DOHH2 (cell line): ENCODE results near the gene SESN2.

Source experiments
- H3F3A ChIP-seq: fragments of 200-600 bp; sonication (generic), shearing (Covaris generic); 2 replicates; pipeline ENCODE4 v1.6.0; 2016; ENCODE audit warnings: antibody characterized with exemption, mild to moderate bottlenecking; ENCODE audit not compliant: control insufficient read depth, insufficient read depth
- H3K27ac ChIP-seq: fragments of 200-600 bp; sonication (generic); 2 replicates; pipeline ENCODE4 v1.5.1; 2014; ENCODE audit warnings: low read depth, mild to moderate bottlenecking, low read length, moderate library complexity
- H3K27me3 ChIP-seq: fragments of 200-600 bp; sonication (generic); 2 replicates; pipeline ENCODE4 v1.6.1; 2014; ENCODE audit warnings: mild to moderate bottlenecking, low read length, mixed read lengths; ENCODE audit not compliant: control insufficient read depth
- H3K36me3 ChIP-seq: fragments of 200-600 bp; sonication (generic); 2 replicates; pipeline ENCODE4 v1.6.1; 2014; ENCODE audit warnings: mild to moderate bottlenecking, low read length, moderate library complexity, mixed read lengths; ENCODE audit not compliant: control insufficient read depth
- H3K4me1 ChIP-seq: fragments of 200-600 bp; sonication (generic); 2 replicates; pipeline ENCODE4 v1.6.1; 2014; ENCODE audit warnings: mild to moderate bottlenecking, low read length, mixed read lengths; ENCODE audit not compliant: control insufficient read depth
- H3K4me2 ChIP-seq: fragments of 200-600 bp; sonication (generic); 2 replicates; pipeline ENCODE4 v1.6.0; 2014; ENCODE audit warnings: mild to moderate bottlenecking, low read length, moderate library complexity
- H3K4me3 ChIP-seq: fragments of 200-600 bp; sonication (generic); 2 replicates; pipeline ENCODE4 v1.5.1; 2014; ENCODE audit warnings: mild to moderate bottlenecking, low read length, mixed read lengths
- H3K79me2 ChIP-seq: fragments of 200-600 bp; sonication (generic); 2 replicates; pipeline ENCODE4 v1.6.1; 2014; ENCODE audit warnings: mild to moderate bottlenecking, low read length, mixed read lengths; ENCODE audit not compliant: control insufficient read depth
- H3K9me2 ChIP-seq: fragments of 200-600 bp; sonication (generic); replicated peaks from 2 replicates; pipeline ENCODE4 v1.6.1; 2014; ENCODE audit warnings: mild to moderate bottlenecking, low read length, mixed read lengths; ENCODE audit not compliant: control insufficient read depth
- H3K9me3 ChIP-seq: fragments of 200-600 bp; sonication (generic); 2 replicates; pipeline ENCODE4 v1.6.1; 2014; ENCODE audit warnings: antibody characterized with exemption, low read length, mixed read lengths; ENCODE audit not compliant: control insufficient read depth, insufficient read depth
- H4K20me1 ChIP-seq: fragments of 200-600 bp; sonication (generic); 2 replicates; pipeline ENCODE4 v1.6.0; 2014; ENCODE audit warnings: low read depth, mild to moderate bottlenecking, antibody characterized with exemption, low read length, moderate library complexity; ENCODE audit not compliant: control insufficient read depth, insufficient read depth
- EZH2phosphoT487 ChIP-seq: fragments of 200-600 bp; sonication (generic); IDR thresholded peaks from 2 replicates; pipeline ENCODE4 v1.6.1; 2017; ENCODE audit warnings: borderline replicate concordance, mild to moderate bottlenecking, antibody characterized with exemption, low read length, moderate library complexity, mixed read lengths
- TF ChIP-seq, protein P1 (sequence below): fragments of 200-600 bp; sonication (generic); IDR thresholded peaks from one replicate; pipeline ENCODE4 v1.5.1; 2014; ENCODE audit warnings: antibody characterized with exemption, mild to moderate bottlenecking, low read depth, low read length; ENCODE audit not compliant: poor library complexity, severe bottlenecking

SESN2 gene

DNA sequence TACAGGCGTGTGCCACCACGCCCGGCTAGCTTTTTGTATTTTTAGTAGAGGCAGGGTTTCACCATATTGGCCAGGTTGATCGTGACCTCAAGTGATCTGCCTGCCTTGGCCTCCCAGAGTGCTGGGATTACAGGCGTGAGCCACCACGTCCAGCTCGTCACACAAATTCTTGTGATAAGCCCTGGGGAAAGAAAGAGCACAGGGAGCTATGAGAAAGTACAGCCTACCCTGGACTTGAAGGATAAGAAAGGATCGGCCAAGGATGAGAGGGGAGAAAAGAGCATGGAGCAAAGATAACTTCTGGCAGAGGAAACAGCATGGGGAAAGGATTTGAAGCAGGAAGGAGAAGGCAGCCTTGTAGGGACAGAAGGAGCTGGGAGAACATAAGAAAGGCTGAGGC lies 29.2 kb downstream of the SESN2 start:
- H4K20me1 ChIP-seq: no peaks in the 10 kb centered on the region
- H3F3A ChIP-seq: no peaks in the 10 kb centered on the region
- H3K79me2 ChIP-seq: no peaks in the 10 kb centered on the region
- H3K27ac ChIP-seq: no peak overlapping the region
- no peak overlapping the region for H3K4me3 ChIP-seq
- H3K4me2 ChIP-seq: no peak overlapping the region
- H3K36me3 ChIP-seq: no peaks in the 10 kb centered on the region
- H3K9me3 ChIP-seq: no peaks in the 10 kb centered on the region
- no peaks in the 10 kb centered on the region for H3K4me1 ChIP-seq
- 0 out of 2 replicates have a peak, but pooled peaks cover 3% of the 10 kb centered on the region for H3K27me3 ChIP-seq
- no peaks in the 10 kb centered on the region for H3K9me2 ChIP-seq
- TF ChIP-seq EZH2phosphoT487: no peak
- TF ChIP-seq, protein P1, sequence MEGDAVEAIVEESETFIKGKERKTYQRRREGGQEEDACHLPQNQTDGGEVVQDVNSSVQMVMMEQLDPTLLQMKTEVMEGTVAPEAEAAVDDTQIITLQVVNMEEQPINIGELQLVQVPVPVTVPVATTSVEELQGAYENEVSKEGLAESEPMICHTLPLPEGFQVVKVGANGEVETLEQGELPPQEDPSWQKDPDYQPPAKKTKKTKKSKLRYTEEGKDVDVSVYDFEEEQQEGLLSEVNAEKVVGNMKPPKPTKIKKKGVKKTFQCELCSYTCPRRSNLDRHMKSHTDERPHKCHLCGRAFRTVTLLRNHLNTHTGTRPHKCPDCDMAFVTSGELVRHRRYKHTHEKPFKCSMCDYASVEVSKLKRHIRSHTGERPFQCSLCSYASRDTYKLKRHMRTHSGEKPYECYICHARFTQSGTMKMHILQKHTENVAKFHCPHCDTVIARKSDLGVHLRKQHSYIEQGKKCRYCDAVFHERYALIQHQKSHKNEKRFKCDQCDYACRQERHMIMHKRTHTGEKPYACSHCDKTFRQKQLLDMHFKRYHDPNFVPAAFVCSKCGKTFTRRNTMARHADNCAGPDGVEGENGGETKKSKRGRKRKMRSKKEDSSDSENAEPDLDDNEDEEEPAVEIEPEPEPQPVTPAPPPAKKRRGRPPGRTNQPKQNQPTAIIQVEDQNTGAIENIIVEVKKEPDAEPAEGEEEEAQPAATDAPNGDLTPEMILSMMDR: no peak

DNA sequence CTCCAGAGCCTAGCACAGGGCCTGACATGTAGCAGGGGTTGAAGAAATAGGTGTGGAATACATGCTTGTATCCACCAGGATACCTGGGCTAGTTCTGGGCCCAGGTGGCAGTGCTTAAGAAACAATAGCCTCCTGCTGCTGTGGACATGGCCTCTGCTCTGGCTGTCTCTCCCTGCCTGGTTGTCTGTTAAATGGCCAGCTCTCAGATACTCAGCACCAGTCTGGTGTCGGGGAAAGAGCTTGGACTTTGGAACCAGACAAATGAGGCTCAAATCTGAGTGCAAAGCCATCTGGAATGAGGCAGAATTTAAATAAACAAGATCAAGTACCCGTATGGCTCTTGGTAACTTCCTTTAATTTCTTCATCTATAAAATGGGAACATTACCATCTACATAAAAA lies 31.5 kb downstream of the SESN2 start:
- Histone ChIP-seq H3K4me2 (no peak overlapping the region), H3K9me3 (no peaks in the 10 kb centered on the region; the same call in 1 of the 2 replicates), H3K36me3 (no peaks in the 10 kb centered on the region), H3K79me2 (no peaks in the 10 kb centered on the region), H3F3A (no peaks in the 10 kb centered on the region), H3K27ac (no peak overlapping the region), H3K4me1 (no peaks in the 10 kb centered on the region), H3K4me3 (no peak overlapping the region), H4K20me1 (no peaks in the 10 kb centered on the region), H3K9me2 (no peaks in the 10 kb centered on the region), H3K27me3 (peaks cover 3% of the 10 kb centered on the region; the same call in 1 of the 2 replicates)
- TF ChIP-seq, protein P1: no peak

DNA sequence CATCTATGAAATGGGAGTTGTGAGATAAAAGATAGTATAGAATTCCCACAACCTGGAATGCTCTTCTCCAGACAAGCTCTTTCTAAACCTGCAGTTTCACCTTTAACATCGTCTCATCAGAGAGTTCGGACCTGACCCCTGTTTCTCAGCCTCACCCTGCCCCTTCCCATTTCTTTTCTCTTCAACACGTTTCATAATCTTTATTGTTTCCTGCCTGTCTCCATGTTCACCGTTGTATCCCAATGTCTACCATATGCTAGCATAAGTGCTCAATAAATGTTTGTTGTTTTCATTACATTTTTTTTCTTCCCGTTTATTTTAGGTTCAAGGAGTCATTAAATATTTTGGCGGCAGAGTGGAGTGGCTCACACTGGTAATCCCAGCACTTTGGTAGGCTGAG lies 32.4 kb downstream of the SESN2 start:
- no peaks in the 10 kb centered on the region for H3F3A ChIP-seq
- H3K4me1 ChIP-seq: no peaks in the 10 kb centered on the region
- no peaks in the 10 kb centered on the region for H3K79me2 ChIP-seq
- H4K20me1 ChIP-seq: no peaks in the 10 kb centered on the region
- TF ChIP-seq, protein P1: no peak
- TF ChIP-seq EZH2phosphoT487: no peak
- H3K27ac ChIP-seq: no peak overlapping the region
- H3K9me2 ChIP-seq: no peaks in the 10 kb centered on the region
- no peaks in the 10 kb centered on the region for H3K36me3 ChIP-seq
- no peaks in the 10 kb centered on the region; the same call in 1 of the 2 replicates for H3K9me3 ChIP-seq
- H3K4me3 ChIP-seq: no peak overlapping the region
- peaks cover 12% of the 10 kb centered on the region; the same call in 1 of the 2 replicates for H3K27me3 ChIP-seq
- H3K4me2 ChIP-seq: no peak overlapping the region
